Measurements from ENCODE around the gene PDE7B. TPM values are rescaled to one million over a fixed set of nuclear protein-coding genes. Genes with fewer than 3 reads are reported as not detected.
A peak's percentile ranks its signal among the peaks of the same experiment; 100 is the strongest.

Gene PDE7B
- total and polyA plus RNA-seq, 2 of the 4 experiments (the other 2 are of a cell fraction), result 7.8 to 12.4 TPM

DNA sequence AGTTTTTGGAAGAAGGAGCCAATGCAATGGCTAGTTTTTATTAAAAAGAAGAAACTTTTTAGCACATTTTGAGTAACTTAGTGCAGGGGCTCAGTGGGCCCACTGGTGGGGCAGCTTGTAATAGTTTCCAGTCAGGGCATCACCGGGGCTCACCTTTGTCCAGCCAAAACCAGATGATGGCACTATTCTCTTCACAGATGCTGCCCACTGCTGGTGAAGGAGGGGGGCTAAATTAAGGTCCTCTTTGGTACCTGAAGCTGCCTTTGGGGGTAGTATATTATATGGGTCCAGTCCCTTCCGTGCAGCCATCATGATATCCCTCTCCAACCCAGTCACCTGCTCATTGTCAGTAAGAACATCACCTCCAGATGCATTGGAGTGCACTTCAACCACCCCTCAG lies 182.9 kb downstream of the PDE7B start:
- Histone ChIP-seq H3K56ac (ENCODE audit: extremely low read depth, insufficient read depth, low read length) (no peak overlapping the region), H3K27me3 (ENCODE audit: control insufficient read depth, insufficient read depth, low read length) (no peaks in the 10 kb centered on the region), H3K4ac (ENCODE audit: low read depth, low read length) (no peak overlapping the region), H2AFZ (replicated peaks; ENCODE audit: low read length, poor library complexity) (no peak overlapping the region), H3K23ac (ENCODE audit: low read depth, low read length) (no peak overlapping the region), H4K8ac (ENCODE audit: low read depth in 2 of 2, low read length in 2 of 2) (0 out of 4 replicates have a peak overlapping the region, but pooled peaks of 1 of the 2 experiments have one; percentile 2), H3K9me1 (ENCODE audit: insufficient read depth, low read length) (peaks cover 11% of the 10 kb centered on the region), H3K79me1 (ENCODE audit: low read depth in 1 of 2, low read length in 2 of 2) (peaks cover 28 to 58% of the 10 kb centered on the region in 2 experiments; a peak in 3 of 4 replicates), H2AK5ac (ENCODE audit: low read depth, low read length) (peak overlapping the region; percentile 72), H2BK20ac (ENCODE audit: low read depth, low read length) (peak overlapping the region; percentile 9; the same call in 1 of the 2 replicates), H3K4me3 (ENCODE audit: insufficient read depth, low read depth, low read length) (no peak overlapping the region), H3K14ac (replicated peaks; ENCODE audit: low read depth, low read length) (0 out of 2 replicates have a peak overlapping the region, but pooled peaks have one; percentile 10), H4K91ac (ENCODE audit: insufficient read depth, low read depth, low read length) (peak overlapping the region; percentile 41; the same call in 1 of the 2 replicates), H4K5ac (ENCODE audit: low read depth, low read length) (no peak overlapping the region), H2BK120ac (ENCODE audit: low read depth, low read length) (0 out of 2 replicates have a peak overlapping the region, but pooled peaks have one; percentile 39), H3K36me3 (ENCODE audit: control insufficient read depth, insufficient read depth, low read length) (no peaks in the 10 kb centered on the region), H2AK9ac (replicated peaks; ENCODE audit: low read depth, low read length, poor library complexity) (no peak overlapping the region), H3K4me1 (ENCODE audit: control insufficient read depth, insufficient read depth, low read length) (peaks cover 22% of the 10 kb centered on the region), H3K4me2 (ENCODE audit: low read depth, low read length) (no peak overlapping the region), H2BK5ac (ENCODE audit: low read depth, low read length, poor library complexity, severe bottlenecking) (no peak overlapping the region), H3K18ac (ENCODE audit: low read depth, low read length) (peak overlapping the region; percentile 7; the same call in 1 of the 2 replicates), H4K20me1 (ENCODE audit: insufficient read depth, low read length) (no peaks in the 10 kb centered on the region), H3K27ac (ENCODE audit: insufficient read depth, low read length) (peak overlapping the region; percentile 20; the same call in 1 of the 2 replicates), H2BK15ac (ENCODE audit: low read depth, low read length) (peak overlapping the region; percentile 15; the same call in 1 of the 3 replicates), H3K9ac (ENCODE audit: low read depth, low read length) (no peak overlapping the region), H3K9me3 (ENCODE audit: control insufficient read depth, insufficient read depth, low read length) (no peaks in the 10 kb centered on the region)
- no CpG with 5 or more reads among the region's 2 CpGs for WGBS, 2 experiments (ENCODE audit: extremely low coverage in 2 of 2, insufficient read length in 1 of 2)
- intact Hi-C loops (cut with micrococcal nuclease), result loop anchor here (10.0 kb wide), 1 partner anchor 120 kb away; no protein-coding TSS in a partner anchor
- CTCF ChIA-PET, result interaction anchor here (1.7 kb wide), 1 partner anchor 192 kb away, joined by 7 read pairs; no protein-coding TSS in a partner anchor
- TF ChIP-seq POLR2A (IDR thresholded peaks at IDR 0.05; ENCODE audit: low read depth, low read length), result no peak
- no peak for TF ChIP-seq MAFK (IDR thresholded peaks at IDR 0.05; ENCODE audit: low read depth, low read length)
- TF ChIP-seq CEBPB (IDR thresholded peaks at IDR 0.05; ENCODE audit: low read depth, low read length), result no peak
- no peak for TF ChIP-seq BHLHE40 (IDR thresholded peaks at IDR 0.05; ENCODE audit: low read depth, low read length)
- TF ChIP-seq, protein P1, sequence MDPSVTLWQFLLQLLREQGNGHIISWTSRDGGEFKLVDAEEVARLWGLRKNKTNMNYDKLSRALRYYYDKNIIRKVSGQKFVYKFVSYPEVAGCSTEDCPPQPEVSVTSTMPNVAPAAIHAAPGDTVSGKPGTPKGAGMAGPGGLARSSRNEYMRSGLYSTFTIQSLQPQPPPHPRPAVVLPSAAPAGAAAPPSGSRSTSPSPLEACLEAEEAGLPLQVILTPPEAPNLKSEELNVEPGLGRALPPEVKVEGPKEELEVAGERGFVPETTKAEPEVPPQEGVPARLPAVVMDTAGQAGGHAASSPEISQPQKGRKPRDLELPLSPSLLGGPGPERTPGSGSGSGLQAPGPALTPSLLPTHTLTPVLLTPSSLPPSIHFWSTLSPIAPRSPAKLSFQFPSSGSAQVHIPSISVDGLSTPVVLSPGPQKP (IDR thresholded peaks at IDR 0.05; ENCODE audit: borderline replicate concordance, low read depth, low read length), result no peak
- TF ChIP-seq CHD1 (IDR thresholded peaks at IDR 0.05; ENCODE audit: low read depth, low read length), result no peak
- no peak for TF ChIP-seq MAZ (IDR thresholded peaks at IDR 0.05; ENCODE audit: borderline replicate concordance, low read depth, low read length)
- TF ChIP-seq, protein P2, sequence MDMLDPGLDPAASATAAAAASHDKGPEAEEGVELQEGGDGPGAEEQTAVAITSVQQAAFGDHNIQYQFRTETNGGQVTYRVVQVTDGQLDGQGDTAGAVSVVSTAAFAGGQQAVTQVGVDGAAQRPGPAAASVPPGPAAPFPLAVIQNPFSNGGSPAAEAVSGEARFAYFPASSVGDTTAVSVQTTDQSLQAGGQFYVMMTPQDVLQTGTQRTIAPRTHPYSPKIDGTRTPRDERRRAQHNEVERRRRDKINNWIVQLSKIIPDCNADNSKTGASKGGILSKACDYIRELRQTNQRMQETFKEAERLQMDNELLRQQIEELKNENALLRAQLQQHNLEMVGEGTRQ (IDR thresholded peaks at IDR 0.05; ENCODE audit: low read depth, low read length), result no peak
- no peak for TF ChIP-seq NFE2L2 (IDR thresholded peaks at IDR 0.05; ENCODE audit: low read depth, low read length)
- ATAC-seq (ENCODE audit: low read depth) (no peak), DNase-seq (no peak)
- dilution Hi-C loops (cut with HindIII; ENCODE audit: low sequenced_read_pairs, unreplicated experiment), result no loop called here
- in situ Hi-C loops (cut with MboI; ENCODE audit: low sequenced_read_pairs), result no loop called here
- BruUV-seq (replicated peaks), result no TSS peak
- POLR2A ChIA-PET (ENCODE audit: unreplicated experiment), result no interaction called here
